Activated CD8-positive, alpha-beta T cell treated with anti-CD3 and anti-CD28 coated beads for 36 hours (primary cell): ENCODE results near the gene ITGA3. TPM values are rescaled to one million over a fixed set of nuclear protein-coding genes. Genes with fewer than 3 reads are reported as not detected.

Experiments used
- ATAC-seq: fragments of 200-7000 bp; cut with Tn5 transposase; one replicate; pipeline ENCODE4 v1.10.0; 2021; ENCODE audit warnings: mild to moderate bottlenecking, moderate library complexity
- CTCF ChIA-PET: fragments of 350-600 bp; sonication (Branson Sonifier 250); formaldehyde crosslinking; loops from one replicate; lab custom pipeline; 2021; ENCODE audit warnings: antibody characterized with exemption; lab: Charles Lee
- POLR2A ChIA-PET: fragments of 350-600 bp; sonication (Branson Sonifier 250); formaldehyde crosslinking; loops from one replicate; lab custom pipeline; 2021; ENCODE audit warnings: antibody characterized with exemption; lab: Charles Lee
- DNase-seq: peaks from one replicate; pipeline ENCODE4 v3.0.0-alpha.2; 2020
- H3K27ac Mint-ChIP-seq: one replicate; pipeline ENCODE4 v1.8.0; 2021; ENCODE audit warnings: mild to moderate bottlenecking, mixed read lengths
- H3K27me3 Mint-ChIP-seq: one replicate; pipeline ENCODE4 v1.8.0; 2021; ENCODE audit warnings: mixed read lengths
- H3K36me3 Mint-ChIP-seq: one replicate; pipeline ENCODE4 v1.8.0; 2021; ENCODE audit warnings: low read depth, mixed read lengths
- H3K4me1 Mint-ChIP-seq: one replicate; pipeline ENCODE4 v1.8.0; 2021; ENCODE audit warnings: low read depth, mixed read lengths
- H3K4me3 Mint-ChIP-seq: one replicate; pipeline ENCODE4 v1.8.0; 2021; ENCODE audit warnings: mild to moderate bottlenecking, moderate library complexity, mixed read lengths
- H3K9me3 Mint-ChIP-seq: one replicate; pipeline ENCODE4 v1.8.0; 2021; ENCODE audit warnings: mixed read lengths
- CTCF ChIP-seq: fragments of 200-600 bp; IDR thresholded peaks from one replicate; pipeline ENCODE4 v1.8.0; 2022; ENCODE audit warnings: antibody characterized with exemption, mild to moderate bottlenecking
- intact Hi-C: fragments of 100-400 bp; cut with micrococcal nuclease; formaldehyde crosslinking; loops from one replicate; pipeline ENCODE4 v1.10.0; 2022
- total RNA-seq, 2 experiments: library from RNA; stranded (reverse); gene quantifications; one replicate each; pipeline ENCODE4 v1.2.3, GENCODE V29; 2021

Gene ITGA3
- total RNA-seq, 2 experiments from 2014 or later = 4.2 to 7.2 TPM

- no peak for ATAC-seq
- Mint-ChIP-seq H3K27ac (no peak overlapping the region), H3K27me3 (peaks cover 12% of the 10 kb centered on the region)
Observed at GRCh38 chr17:50022463-50023130, 33.3 kb upstream of the ITGA3 start.

GRCh38 chr17:50023520-50023919, 32.4 kb upstream of the ITGA3 start:
- Mint-ChIP-seq H3K36me3 (no peaks in the 10 kb centered on the region), H3K9me3 (no peaks in the 10 kb centered on the region), H3K27ac (no peak overlapping the region), H3K4me3 (no peak overlapping the region), H3K4me1 (peaks cover 12% of the 10 kb centered on the region), H3K27me3 (peaks cover 21% of the 10 kb centered on the region)
- DNase-seq (no peak), ATAC-seq (no peak)
- no peak for TF ChIP-seq CTCF
- intact Hi-C loops = no loop called here
- ChIA-PET CTCF (no interaction called here), POLR2A (no interaction called here)

More at GRCh38 chr17:50022463-50023130, 33.3 kb upstream of the ITGA3 start:
- Mint-ChIP-seq H3K4me1 (peaks cover 7% of the 10 kb centered on the region), H3K9me3 (no peaks in the 10 kb centered on the region), H3K4me3 (no peak overlapping the region), H3K36me3 (no peaks in the 10 kb centered on the region)
- intact Hi-C loops = no loop called here
- TF ChIP-seq CTCF = no peak
- no peak for DNase-seq
- POLR2A ChIA-PET = no interaction called here
- CTCF ChIA-PET = interaction anchor here (2.0 to 2.9 kb wide), 2 partner anchors 65 to 71 kb away, joined by 15 to 16 read pairs; no protein-coding TSS in a partner anchor

- no peaks in the 10 kb centered on the region for H3K36me3 Mint-ChIP-seq
- H3K9me3 Mint-ChIP-seq = no peaks in the 10 kb centered on the region
- TF ChIP-seq CTCF = no peak
- intact Hi-C loops = no loop called here
- ChIA-PET POLR2A (no interaction called here), CTCF (interaction anchor here (8.0 to 8.7 kb wide), 3 partner anchors 31 to 68 kb away, joined by 62 to 140 read pairs (median 69); partner anchors contain the start of genes ITGA3 and PDK2)
- H3K4me3 Mint-ChIP-seq = no peak overlapping the region
- H3K27ac Mint-ChIP-seq = no peak overlapping the region
- ATAC-seq = no peak
- H3K4me1 Mint-ChIP-seq = peaks cover 12% of the 10 kb centered on the region
- peaks cover 26% of the 10 kb centered on the region for H3K27me3 Mint-ChIP-seq
- no peak for DNase-seq
Observed at GRCh38 chr17:50024808-50025207, 31.1 kb upstream of the ITGA3 start.

- intact Hi-C loops = loop anchor here (1.0 kb wide), 1 partner anchor 61 kb away; no protein-coding TSS in a partner anchor
- CTCF ChIA-PET = interaction anchor here (1.0 to 8.7 kb wide), 13 partner anchors 12 to 135 kb away, joined by 3 to 140 read pairs (median 5); partner anchors contain the start of genes ITGA3 and PDK2
Observed at GRCh38 chr17:50026046-50026675, 29.7 kb upstream of the ITGA3 start.

More at GRCh38 chr17:50026046-50026675, 29.7 kb upstream of the ITGA3 start:
- POLR2A ChIA-PET = no interaction called here
- TF ChIP-seq CTCF = no peak
- Mint-ChIP-seq H3K4me1 (peaks cover 12% of the 10 kb centered on the region), H3K4me3 (no peak overlapping the region), H3K27me3 (peaks cover 25% of the 10 kb centered on the region), H3K9me3 (no peaks in the 10 kb centered on the region), H3K36me3 (no peaks in the 10 kb centered on the region), H3K27ac (no peak overlapping the region)
- DNase-seq (no peak), ATAC-seq (no peak)
